ENCODE measurements around the gene NOL6. TPM values are rescaled to one million over a fixed set of nuclear protein-coding genes. Genes with fewer than 3 reads are reported as not detected.

The NOL6 gene
- total and polyA plus RNA-seq, 2 of the 8 experiments (the other 6 are each of a cell fraction or from before 2014, with no cell fraction given): 44.0 to 55.0 TPM

DNA sequence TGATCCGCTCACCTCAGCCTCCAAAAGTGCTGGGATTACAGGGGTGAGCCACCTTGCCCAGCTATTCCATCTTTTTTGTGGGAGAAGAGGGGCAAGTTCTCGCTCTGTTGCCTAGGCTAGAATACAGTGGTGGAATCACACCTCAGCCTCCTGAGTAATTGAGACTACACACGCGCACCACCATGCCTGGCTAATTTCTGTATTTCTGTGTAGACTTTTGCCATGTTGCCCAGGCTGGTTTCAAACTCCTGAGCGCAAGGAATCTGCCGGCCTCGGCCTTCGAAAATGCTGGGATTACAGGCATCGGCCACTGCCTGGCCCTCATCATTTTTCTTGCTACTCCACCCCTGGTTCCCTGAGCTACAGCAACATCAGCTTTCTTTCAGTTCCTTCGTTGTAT lies 2.8 kb upstream of the NOL6 start:
- WGBS, 2 experiments (ENCODE audit: extremely low coverage in 1 of 2, insufficient coverage in 1 of 2, insufficient read length in 1 of 2, insufficient replicate concordance in 2 of 2, low coverage in 1 of 2, low lambda C conversion rate in 2 of 2, missing lambda C conversion rate in 1 of 2): 90% methylated on average over 10 of the region's 10 CpGs; no CpG with 5 or more reads in 1 of the 2 experiments
- POLR2A ChIA-PET (ENCODE audit: partially characterized antibody): interaction anchor here (1.0 to 1.4 kb wide), 2 partner anchors 12 to 15 kb away, joined by 3 to 5 read pairs; no protein-coding TSS in a partner anchor
- Histone ChIP-seq H3K23ac (ENCODE audit: insufficient read length) (no peak overlapping the region), H4K20me1 (replicated peaks in 1 of 2; ENCODE audit: control insufficient read depth in 1 of 2, insufficient read depth in 2 of 2, low read length in 2 of 2) (peaks cover 1 to 3% of the 10 kb centered on the region in 2 experiments), H3K4me1 (replicated peaks in 1 of 4; ENCODE audit: control insufficient read depth in 3 of 4, insufficient read depth in 4 of 4, low read length in 3 of 4) (peaks cover 0 to 2% (median 0%) of the 10 kb centered on the region in 4 experiments; a peak in 1 of 7 replicates), H2BK20ac (ENCODE audit: low read length) (no peak overlapping the region), H2AFZ (ENCODE audit: low read length) (no peak overlapping the region), H3K4me3 (ENCODE audit: extremely low read depth in 1 of 4, insufficient read depth in 2 of 4, low read depth in 3 of 4, low read length in 4 of 4) (no peak overlapping the region), H3K36me3 (ENCODE audit: control insufficient read depth in 2 of 4, insufficient read depth in 4 of 4, low read length in 3 of 4) (peaks cover 2 to 5% (median 4%) of the 10 kb centered on the region in 4 experiments; a peak in 3 of 8 replicates), H3K79me1 (ENCODE audit: low read depth, low read length) (peaks cover 5% of the 10 kb centered on the region; the same call in 1 of the 2 replicates), H3K4ac (replicated peaks; ENCODE audit: insufficient read length, low read depth, low read length) (no peak overlapping the region), H4K8ac (ENCODE audit: extremely low read depth, insufficient read depth, low read length) (no peak overlapping the region), H2BK120ac (replicated peaks; ENCODE audit: low read depth, low read length) (no peak overlapping the region), H3K27ac (ENCODE audit: low read depth, low read length) (no peak overlapping the region), H2BK12ac (ENCODE audit: low read depth, low read length) (no peak overlapping the region), H3K14ac (ENCODE audit: insufficient read length) (no peak overlapping the region), H3K23me2 (ENCODE audit: low read depth, low read length) (peaks cover 8% of the 10 kb centered on the region; the same call in 1 of the 2 replicates), H3K18ac (ENCODE audit: extremely low read depth, low read length) (no peak overlapping the region), H3K4me2 (ENCODE audit: insufficient read depth in 1 of 2, low read depth in 2 of 2, low read length in 2 of 2) (no peak overlapping the region), H2BK15ac (ENCODE audit: low read length) (no peak overlapping the region), H4K91ac (replicated peaks; ENCODE audit: insufficient read length, low read length) (no peak overlapping the region), H3K9ac (replicated peaks in 1 of 4; ENCODE audit: extremely low read depth in 1 of 4, low read depth in 3 of 4, low read length in 3 of 4) (no peak overlapping the region), H3K27me3 (replicated peaks in 1 of 4; ENCODE audit: control insufficient read depth in 3 of 4, extremely low read depth in 1 of 4, insufficient read depth in 3 of 4, low read length in 3 of 4) (no peaks in the 10 kb centered on the region), H3K79me2 (ENCODE audit: control insufficient read depth in 1 of 2, insufficient read depth in 2 of 2, low read length in 2 of 2) (peaks cover 7 to 21% of the 10 kb centered on the region in 2 experiments), H2BK5ac (ENCODE audit: low read depth, low read length) (no peak overlapping the region), H2AK5ac (ENCODE audit: low read depth, low read length) (no peak overlapping the region), H3K56ac (replicated peaks; ENCODE audit: insufficient read length, low read depth, low read length) (no peak overlapping the region), H3K9me3 (ENCODE audit: insufficient read depth in 2 of 2, low read depth in 1 of 2, low read length in 1 of 2) (no peaks in the 10 kb centered on the region), H4K5ac (ENCODE audit: insufficient read length, low read depth, low read length) (no peak overlapping the region)
- CTCF ChIA-PET (ENCODE audit: partially characterized antibody): interaction anchor here (2.6 to 20.9 kb wide), 2 partner anchors 10 to 22 kb away, joined by 18 to 358 read pairs; partner anchors contain the start of gene AQP3
- DNase-seq (ENCODE audit: low read depth in 1 of 2, low spot score in 2 of 2) (no peak), FAIRE-seq (no peak)
- TF ChIP-seq RBBP5 (IDR thresholded peaks at IDR 0.05; ENCODE audit: borderline replicate concordance, low read depth, low read length): no peak
- TF ChIP-seq POLR2A (IDR thresholded peaks at IDR 0.05; ENCODE audit: control extremely low read depth in 1 of 2, low read depth in 2 of 2, low read length in 2 of 2): no peak
- no peak for TF ChIP-seq MAFK (IDR thresholded peaks at IDR 0.05; ENCODE audit: low read depth, low read length)
- TF ChIP-seq TEAD4 (IDR thresholded peaks at IDR 0.05; ENCODE audit: low read depth, low read length): no peak
- no peak for TF ChIP-seq NRF1 (IDR thresholded peaks at IDR 0.05; ENCODE audit: low read depth, low read length)
- TF ChIP-seq HDAC6 (IDR thresholded peaks at IDR 0.05; ENCODE audit: low read depth, low read length): no peak
- no peak for TF ChIP-seq ASH2L (IDR thresholded peaks at IDR 0.05; ENCODE audit: low read length)
- TF ChIP-seq SRF (IDR thresholded peaks at IDR 0.05; ENCODE audit: low read depth, low read length): no peak
- TF ChIP-seq, protein P1, sequence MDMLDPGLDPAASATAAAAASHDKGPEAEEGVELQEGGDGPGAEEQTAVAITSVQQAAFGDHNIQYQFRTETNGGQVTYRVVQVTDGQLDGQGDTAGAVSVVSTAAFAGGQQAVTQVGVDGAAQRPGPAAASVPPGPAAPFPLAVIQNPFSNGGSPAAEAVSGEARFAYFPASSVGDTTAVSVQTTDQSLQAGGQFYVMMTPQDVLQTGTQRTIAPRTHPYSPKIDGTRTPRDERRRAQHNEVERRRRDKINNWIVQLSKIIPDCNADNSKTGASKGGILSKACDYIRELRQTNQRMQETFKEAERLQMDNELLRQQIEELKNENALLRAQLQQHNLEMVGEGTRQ (IDR thresholded peaks at IDR 0.05; ENCODE audit: low read length): no peak
- TF ChIP-seq CHD2 (IDR thresholded peaks at IDR 0.05; ENCODE audit: low read length): no peak
- TF ChIP-seq ZNF274 (IDR thresholded peaks at IDR 0.05; ENCODE audit: borderline replicate concordance, extremely low read depth, low read length): no peak
- TF ChIP-seq SIRT6 (IDR thresholded peaks at IDR 0.05; ENCODE audit: low read length): no peak
- TF ChIP-seq SAP30 (IDR thresholded peaks at IDR 0.05; ENCODE audit: insufficient read depth, insufficient replicate concordance, low read length): no peak
